Measurements from ENCODE around the gene CREB5.

GRCh38 chr7:28748933-28749584, 336.7 kb downstream of the CREB5 start:
- no peak for TF ChIP-seq CTCF (IDR thresholded peaks at IDR 0.05)
- no peak for TF ChIP-seq POLR2AphosphoS5 (IDR thresholded peaks at IDR 0.05)
- no peak for TF ChIP-seq EP300 (IDR thresholded peaks at IDR 0.05)
- TF ChIP-seq POLR2A (IDR thresholded peaks at IDR 0.05), result no peak
